Prostate gland (tissue), 2 donors: ENCODE data around the gene OTOG.

ENCODE experiments used
- POLR2A ChIP-seq: fragments of 450-650 bp; IDR thresholded peaks from one replicate; pipeline ENCODE4 v1.6.1; 2016; ENCODE audit warnings: antibody characterized with exemption, mild to moderate bottlenecking
- TF ChIP-seq, protein P1 (sequence below), 4 experiments: fragments of 200-600 bp in 2 of 4; fragments of 450-650 bp in 2 of 4; sonication (generic) in 2 of 4; IDR thresholded peaks; 1 replicate in 3 of 4; 2 replicates in 1 of 4; pipeline ENCODE4 v1.5.1; 2016 to 2019; ENCODE audit warnings: antibody characterized with exemption in 4 of 4, mild to moderate bottlenecking in 2 of 4, moderate library complexity in 2 of 4

DNA sequence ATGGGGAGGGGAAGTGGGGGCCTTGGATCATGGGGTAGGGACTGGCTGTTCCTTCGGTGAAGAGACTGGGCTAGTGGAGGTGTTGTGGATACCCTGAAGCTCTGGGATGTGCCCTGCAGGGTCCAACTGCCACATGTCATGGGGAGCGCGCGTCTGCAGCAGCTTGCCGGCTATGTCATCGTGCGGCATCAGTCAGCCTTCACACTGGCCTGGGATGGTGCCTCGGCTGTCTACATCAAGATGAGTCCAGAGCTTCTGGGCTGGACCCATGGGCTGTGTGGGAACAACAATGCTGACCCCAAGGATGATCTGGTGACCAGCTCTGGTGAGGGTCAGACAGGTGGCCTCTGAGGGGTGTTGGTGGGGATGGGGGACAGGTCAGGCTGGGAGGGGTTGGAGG lies 9.9 kb downstream of the OTOG start:
- no peak for TF ChIP-seq POLR2A
- TF ChIP-seq, protein P1, sequence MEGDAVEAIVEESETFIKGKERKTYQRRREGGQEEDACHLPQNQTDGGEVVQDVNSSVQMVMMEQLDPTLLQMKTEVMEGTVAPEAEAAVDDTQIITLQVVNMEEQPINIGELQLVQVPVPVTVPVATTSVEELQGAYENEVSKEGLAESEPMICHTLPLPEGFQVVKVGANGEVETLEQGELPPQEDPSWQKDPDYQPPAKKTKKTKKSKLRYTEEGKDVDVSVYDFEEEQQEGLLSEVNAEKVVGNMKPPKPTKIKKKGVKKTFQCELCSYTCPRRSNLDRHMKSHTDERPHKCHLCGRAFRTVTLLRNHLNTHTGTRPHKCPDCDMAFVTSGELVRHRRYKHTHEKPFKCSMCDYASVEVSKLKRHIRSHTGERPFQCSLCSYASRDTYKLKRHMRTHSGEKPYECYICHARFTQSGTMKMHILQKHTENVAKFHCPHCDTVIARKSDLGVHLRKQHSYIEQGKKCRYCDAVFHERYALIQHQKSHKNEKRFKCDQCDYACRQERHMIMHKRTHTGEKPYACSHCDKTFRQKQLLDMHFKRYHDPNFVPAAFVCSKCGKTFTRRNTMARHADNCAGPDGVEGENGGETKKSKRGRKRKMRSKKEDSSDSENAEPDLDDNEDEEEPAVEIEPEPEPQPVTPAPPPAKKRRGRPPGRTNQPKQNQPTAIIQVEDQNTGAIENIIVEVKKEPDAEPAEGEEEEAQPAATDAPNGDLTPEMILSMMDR (IDR thresholded peaks at IDR 0.05), result no peak
